B cell (primary cell): ENCODE measurements around the gene TMPRSS13.
"Not testable (repeated sequence)": the region's sequence is repeated elsewhere in the genome, so short reads cannot be mapped to it uniquely, and the experiment has no call there.

ENCODE experiments used
- CTCF ChIP-seq: fragments of 200-600 bp; IDR thresholded peaks from one replicate; pipeline ENCODE4 v1.8.0; 2022; ENCODE audit warnings: antibody characterized with exemption, mild to moderate bottlenecking
- EZH2 ChIP-seq: IDR thresholded peaks from 2 replicates; pipeline ENCODE4 v1.6.1; 2012; ENCODE audit warnings: borderline replicate concordance, low read depth, mild to moderate bottlenecking, moderate library complexity, low read length; ENCODE audit not compliant: insufficient read depth, poor library complexity, severe bottlenecking

GRCh38 chr11:117978291-117978910 lies 49.2 kb upstream of the TMPRSS13 start:
- TF ChIP-seq CTCF, EZH2: not testable (repeated sequence)
